Measurements from ENCODE around the gene R3HDM2.

R3HDM2 gene

DNA sequence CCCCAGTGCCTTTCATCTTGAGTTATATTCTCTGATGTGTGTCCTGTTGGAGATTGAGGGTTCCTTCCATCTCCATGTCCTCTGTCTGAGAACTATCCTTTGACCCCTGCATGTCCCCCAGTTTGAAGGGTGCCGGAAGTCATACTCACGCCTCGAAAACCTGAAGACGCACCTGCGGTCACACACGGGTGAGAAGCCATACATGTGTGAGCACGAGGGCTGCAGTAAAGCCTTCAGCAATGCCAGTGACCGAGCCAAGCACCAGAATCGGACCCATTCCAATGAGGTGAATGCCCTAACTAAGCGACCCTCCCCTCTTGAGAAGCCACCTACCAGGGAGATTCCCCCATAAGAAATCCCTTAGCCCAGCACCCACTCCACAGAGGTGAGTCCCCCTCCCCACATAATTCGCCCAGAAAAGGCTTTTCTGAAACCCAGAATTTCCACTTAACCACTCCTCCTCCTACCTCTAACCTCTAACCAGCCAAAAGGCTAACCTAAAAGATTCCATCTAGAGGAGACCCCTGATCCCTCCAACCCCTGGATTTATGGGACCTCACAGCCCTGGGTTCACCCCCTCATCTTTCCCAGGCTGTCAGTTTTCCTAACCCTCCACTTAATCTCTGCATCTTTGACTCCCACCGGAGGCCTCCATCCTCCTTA lies 36.5 kb upstream of the R3HDM2 start:
- DNase-seq (ENCODE audit: low spot score) = no peak

DNA sequence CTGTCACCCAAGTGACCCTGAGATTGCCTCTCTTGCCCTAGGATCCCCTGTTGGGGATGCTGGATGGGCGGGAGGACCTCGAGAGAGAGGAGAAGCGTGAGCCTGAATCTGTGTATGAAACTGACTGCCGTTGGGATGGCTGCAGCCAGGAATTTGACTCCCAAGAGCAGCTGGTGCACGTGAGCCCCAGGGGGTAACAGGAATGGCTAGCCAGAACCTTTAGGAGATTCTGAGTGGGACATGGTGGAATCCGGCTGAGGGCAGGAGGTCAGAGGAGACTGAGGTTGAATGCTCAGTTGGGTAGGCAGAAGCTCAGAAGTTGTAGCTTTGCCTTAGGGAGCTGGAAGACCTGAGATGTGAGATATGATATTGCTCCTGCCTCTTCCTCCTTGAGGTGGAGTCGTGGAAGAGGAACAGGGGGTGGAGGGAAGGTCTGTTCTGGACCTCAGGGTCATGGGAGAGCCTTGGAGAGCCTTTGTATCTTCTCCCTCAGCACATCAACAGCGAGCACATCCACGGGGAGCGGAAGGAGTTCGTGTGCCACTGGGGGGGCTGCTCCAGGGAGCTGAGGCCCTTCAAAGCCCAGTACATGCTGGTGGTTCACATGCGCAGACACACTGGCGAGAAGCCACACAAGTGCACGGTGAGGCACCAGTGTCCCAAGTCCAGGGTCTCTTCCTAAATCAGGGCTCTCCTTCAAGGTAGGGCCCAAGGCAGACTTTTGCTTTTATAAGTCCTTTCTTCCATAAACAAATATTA lies 35.1 kb upstream of the R3HDM2 start:
- no peak for DNase-seq (ENCODE audit: low spot score)

DNA sequence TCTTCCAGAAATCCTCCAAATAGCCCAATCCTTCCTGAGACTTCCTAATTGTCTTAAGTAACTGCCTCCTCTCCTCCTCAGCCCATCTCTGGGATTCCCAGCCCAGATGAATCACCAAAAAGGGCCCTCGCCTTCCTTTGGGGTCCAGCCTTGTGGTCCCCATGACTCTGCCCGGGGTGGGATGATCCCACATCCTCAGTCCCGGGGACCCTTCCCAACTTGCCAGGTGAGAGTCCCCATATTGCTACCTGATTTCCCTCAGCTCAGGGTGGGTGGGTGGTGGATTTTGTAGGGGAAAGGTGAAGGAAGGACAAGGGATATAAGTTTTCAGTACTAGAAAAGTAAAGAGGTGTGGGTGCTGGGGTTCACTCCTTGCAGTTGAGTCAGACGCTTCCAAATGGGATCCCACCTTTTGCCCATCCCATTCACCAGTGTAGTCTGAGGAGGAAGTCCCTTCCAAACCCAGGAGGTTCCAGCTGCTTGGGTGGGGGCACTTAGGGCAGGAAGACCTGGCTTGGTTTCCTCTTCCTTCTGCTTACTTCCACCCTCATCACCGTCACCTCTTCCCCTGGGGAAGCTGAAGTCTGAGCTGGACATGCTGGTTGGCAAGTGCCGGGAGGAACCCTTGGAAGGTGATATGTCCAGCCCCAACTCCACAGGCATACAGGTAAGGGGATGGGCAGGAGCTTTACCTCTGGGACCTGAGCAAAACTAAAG lies 34.3 kb upstream of the R3HDM2 start:
- DNase-seq (ENCODE audit: low spot score) = no peak

GRCh38 chr12:57464569-57464968 lies 33.7 kb upstream of the R3HDM2 start:
- no peak for DNase-seq (ENCODE audit: low spot score)

DNA sequence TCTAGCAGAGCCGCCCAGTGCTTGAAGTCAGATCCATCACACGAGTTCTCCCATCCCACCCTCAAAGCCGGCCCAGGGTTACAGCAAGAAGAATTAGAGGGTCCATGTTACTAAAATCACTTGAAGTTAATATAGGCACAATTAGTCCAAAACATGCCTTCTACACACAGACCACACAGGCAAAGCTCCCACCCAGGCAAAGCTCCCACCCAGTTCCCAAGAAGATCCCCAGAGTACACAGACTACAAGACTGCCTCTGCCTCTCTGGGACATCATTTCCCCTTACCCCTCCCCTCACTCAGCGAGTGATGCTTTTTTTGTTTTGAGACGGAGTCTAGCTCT lies 32.0 kb upstream of the R3HDM2 start:
- no peak for DNase-seq (ENCODE audit: low spot score)

DNA sequence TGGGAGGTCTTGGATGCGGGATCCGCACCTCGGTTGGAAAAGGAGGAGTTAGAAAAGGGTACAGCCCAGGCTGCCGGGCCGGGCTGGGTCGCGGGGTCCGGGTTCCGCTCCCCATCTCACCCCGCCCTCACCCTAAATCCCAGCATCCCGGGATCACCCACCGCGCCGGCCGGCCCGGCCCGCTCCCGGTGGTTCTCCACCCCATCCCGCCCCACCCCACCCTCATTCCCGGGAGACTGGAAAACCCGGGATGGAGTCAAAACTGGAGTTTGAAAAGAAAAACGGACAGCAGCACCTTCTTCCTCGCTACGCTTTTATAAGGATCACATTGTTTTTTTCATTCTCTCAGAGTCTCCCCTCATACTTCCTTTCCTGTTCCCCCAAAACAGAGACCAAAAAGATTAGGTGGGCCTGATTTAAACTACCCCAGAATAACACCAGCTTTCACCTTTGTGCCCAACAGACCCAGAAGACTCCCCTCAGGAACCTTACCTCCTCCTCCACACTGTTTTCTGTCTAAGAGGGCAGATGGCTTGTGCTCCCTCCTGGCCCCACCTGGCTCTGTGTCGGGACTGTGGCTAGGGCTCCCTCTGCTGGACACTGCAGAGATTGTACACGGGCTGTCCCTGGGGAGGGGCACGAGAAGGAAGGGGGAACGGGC lies 31.5 kb upstream of the R3HDM2 start:
- DNase-seq (ENCODE audit: low spot score) = peak; percentile 77

- DNase-seq (ENCODE audit: low spot score) = no peak
These were observed 31.0 kb upstream of the R3HDM2 start for GRCh38 chr12:57461917-57462250.

GRCh38 chr12:57461276-57461916 lies 30.6 kb upstream of the R3HDM2 start:
- no peak for DNase-seq (ENCODE audit: low spot score)

- no peak for DNase-seq (ENCODE audit: low spot score)
These were observed 30.0 kb upstream of the R3HDM2 start for GRCh38 chr12:57460841-57461275.

DNA sequence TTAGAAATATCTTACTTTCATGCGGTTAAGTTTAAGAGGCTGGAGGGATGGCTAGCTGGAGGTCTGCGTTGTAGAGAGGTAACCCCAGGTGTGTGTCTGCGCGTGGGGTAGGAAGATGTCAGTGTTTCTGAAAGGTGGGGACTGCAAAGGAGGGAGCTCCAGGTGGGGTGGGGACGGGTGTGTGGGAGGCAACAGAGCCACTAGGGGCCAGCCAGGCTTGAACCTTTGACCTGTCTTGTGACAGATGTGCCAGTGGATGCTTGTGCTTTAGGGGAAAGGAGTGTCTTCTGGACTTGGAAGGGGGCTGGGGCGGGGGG lies 29.6 kb upstream of the R3HDM2 start:
- DNase-seq (ENCODE audit: low spot score) = no peak

- DNase-seq (ENCODE audit: low spot score) = no peak
These were observed 29.1 kb upstream of the R3HDM2 start, which contains the start of gene GLI1 for GRCh38 chr12:57459750-57460467. GLI1 (plus strand) TSS chr12:57459785; CDS start chr12:57463692, 3,907 bp downstream.

DNA sequence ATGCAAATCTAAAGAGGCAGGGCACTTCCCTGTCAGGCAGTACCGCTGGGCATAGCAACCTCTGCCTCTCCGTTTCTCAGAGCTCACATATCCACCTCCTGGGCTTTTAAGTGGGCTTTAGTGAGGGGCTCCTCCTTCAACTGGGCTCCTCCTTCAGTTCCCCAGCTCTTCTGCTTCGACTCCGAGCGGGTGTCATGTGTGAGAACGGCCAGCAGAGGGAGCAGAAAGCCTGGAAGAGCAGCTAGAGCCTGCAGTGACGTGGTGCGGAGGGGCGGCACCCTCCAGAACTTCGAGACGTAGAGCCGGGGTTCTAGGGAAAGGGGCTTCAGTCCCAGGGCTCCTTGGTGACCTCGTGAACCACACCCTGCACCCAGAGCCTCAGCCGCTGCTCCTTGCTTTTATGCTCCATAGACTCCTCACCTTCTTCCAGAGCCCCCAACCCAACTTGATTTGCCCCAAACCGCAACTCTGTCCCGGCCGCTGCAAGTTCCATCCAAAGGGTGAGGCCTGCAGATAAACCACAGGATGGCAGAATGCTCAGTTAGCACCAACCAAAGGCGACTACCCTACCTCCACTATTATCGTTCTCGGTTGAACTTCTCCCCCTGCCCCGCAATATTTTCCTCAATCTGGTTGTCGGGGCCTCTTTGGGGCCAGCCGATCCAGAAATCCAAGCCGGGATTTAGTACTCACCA lies 28.4 kb upstream of the R3HDM2 start:
- peak; percentile 91 for DNase-seq (ENCODE audit: low spot score)

GRCh38 chr12:57458665-57459054 lies 27.8 kb upstream of the R3HDM2 start:
- DNase-seq (ENCODE audit: low spot score) = no peak

DNA sequence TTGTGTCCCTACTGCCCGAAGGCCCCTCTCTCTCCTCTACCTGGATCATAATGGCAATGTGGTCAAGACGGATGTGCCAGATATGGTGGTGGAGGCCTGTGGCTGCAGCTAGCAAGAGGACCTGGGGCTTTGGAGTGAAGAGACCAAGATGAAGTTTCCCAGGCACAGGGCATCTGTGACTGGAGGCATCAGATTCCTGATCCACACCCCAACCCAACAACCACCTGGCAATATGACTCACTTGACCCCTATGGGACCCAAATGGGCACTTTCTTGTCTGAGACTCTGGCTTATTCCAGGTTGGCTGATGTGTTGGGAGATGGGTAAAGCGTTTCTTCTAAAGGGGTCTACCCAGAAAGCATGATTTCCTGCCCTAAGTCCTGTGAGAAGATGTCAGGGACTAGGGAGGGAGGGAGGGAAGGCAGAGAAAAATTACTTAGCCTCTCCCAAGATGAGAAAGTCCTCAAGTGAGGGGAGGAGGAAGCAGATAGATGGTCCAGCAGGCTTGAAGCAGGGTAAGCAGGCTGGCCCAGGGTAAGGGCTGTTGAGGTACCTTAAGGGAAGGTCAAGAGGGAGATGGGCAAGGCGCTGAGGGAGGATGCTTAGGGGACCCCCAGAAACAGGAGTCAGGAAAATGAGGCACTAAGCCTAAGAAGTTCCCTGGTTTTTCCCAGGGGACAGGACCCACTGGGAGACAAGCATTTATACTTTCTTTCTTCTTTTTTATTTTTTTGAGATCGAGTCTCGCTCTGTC lies 26.1 kb upstream of the R3HDM2 start:
- DNase-seq (ENCODE audit: low spot score) = no peak

GRCh38 chr12:57456145-57456700 lies 25.4 kb upstream of the R3HDM2 start:
- DNase-seq (ENCODE audit: low spot score) = peak; percentile 22

GRCh38 chr12:57455374-57456144 lies 24.7 kb upstream of the R3HDM2 start:
- DNase-seq (ENCODE audit: low spot score) = no peak

DNA sequence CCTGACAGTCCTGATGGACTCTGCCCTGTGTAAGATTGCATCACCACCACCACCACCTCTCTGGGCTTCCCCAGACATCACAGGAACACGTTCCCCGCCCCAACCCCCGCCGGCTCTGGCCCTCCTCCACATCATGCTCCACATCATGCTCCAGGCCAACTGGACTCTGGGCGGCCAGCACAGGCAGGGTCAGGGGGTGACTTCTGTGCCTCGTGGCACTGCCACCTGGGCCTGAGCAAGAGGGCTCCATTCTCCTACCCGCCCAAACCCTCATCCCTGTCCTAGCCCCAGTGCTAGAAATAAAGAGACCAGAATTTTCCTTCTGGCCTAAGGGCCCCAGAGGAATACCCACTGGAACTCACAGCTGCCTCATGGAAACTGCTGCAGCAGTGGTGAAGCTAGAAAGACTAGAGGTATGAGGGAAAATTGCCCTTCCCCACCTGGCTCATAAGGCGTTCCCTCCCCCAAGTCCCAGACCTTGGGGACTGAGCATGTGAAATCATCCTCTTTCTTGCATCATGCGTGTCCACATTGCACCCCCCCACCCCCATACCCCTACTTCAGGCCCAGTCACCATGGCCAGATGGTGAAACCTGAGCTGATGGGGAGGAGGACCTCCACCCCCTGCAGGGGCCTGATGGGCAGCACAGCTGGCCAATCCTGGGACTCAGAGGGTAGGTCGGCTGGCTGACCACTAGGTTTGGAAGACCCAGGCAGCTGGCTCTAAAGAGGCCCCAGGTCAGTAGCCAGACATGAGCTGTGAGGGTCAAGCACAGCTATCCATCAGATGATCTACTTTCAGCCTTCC lies 23.9 kb upstream of the R3HDM2 start, which contains the start of gene INHBE:
INHBE (plus strand) TSS at position 742 of the 808 bp plus-strand sequence. CDS start 230 bp downstream, outside the sequence.
- DNase-seq (ENCODE audit: low spot score) = no peak

- no peak for DNase-seq (ENCODE audit: low spot score)
These were observed 23.3 kb upstream of the R3HDM2 start for GRCh38 chr12:57454213-57454565.

Measured in pons (tissue), 1 donor.